Activated CD4-positive, alpha-beta T cell treated with anti-CD3 and anti-CD28 coated beads, Interleukin-10, Interleukin-2, amounts not matched to agents 100 ng/mL and 50 ng/mL, durations not matched to agents 16 hours and 8 hours (primary cell): Measurements from ENCODE around the gene FAM228A.

Source experiments
- DNase-seq: peaks from one replicate; pipeline ENCODE4 v3.0.0-alpha.2; 2020

Gene FAM228A

DNA sequence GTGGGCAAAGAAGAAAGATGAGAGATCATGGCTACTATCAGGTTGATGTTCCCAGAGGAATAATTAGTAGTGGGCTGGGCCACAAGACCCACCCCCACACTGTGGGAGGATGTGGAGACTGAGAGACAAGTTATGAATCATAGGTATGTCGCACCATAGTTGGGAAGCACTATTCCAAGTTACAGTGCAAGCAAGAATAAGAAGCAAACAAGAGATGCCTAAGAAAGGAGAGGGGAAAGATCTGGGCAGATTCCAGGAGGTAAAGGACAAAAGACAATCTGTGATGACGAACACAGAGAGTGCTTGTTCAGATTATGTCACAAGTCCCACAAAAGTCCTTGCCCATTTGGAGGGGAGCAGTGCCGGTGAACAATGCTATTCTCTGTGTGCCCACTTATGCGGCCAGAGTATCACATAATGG is 56.6 kb downstream of the FAM228A start:
- no peak for DNase-seq

DNA sequence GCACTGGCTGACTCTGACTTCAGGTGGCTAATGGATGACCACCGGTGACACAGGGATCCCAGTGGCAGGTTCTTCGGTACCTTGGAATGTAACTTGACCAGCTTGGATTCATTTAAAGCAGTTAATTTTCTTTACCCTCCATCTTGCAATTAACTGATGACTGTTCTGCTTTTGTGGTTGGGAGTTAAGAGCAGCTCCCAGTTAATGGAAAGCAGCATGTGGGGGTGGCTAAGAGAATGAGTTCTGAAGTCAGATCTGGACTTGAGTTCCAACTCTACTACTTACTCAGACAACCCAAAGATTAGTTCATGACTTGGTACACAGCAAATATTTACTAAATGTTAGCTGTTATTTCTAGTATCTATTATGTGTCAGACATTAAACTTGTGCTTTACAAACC is 58.5 kb downstream of the FAM228A start:
- DNase-seq: no peak

DNA sequence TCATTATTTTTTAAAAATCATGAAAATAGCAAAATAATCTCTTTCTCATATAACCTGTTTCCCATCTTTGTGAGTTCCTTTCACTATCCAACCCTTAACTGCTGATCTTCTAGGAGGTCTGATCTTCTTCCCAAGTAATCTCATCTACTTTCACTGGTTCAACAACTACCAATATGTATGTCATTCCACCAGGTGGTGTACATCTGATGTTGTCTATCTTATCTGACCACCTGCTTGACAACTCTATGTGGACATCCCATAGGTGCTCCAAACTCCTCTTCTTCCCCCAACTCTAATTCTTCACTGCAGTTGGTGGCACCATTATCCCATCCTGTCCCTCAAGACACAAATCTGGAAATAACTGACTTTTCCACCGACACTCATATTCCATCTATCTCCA is 62.5 kb downstream of the FAM228A start:
- DNase-seq: no peak

DNA sequence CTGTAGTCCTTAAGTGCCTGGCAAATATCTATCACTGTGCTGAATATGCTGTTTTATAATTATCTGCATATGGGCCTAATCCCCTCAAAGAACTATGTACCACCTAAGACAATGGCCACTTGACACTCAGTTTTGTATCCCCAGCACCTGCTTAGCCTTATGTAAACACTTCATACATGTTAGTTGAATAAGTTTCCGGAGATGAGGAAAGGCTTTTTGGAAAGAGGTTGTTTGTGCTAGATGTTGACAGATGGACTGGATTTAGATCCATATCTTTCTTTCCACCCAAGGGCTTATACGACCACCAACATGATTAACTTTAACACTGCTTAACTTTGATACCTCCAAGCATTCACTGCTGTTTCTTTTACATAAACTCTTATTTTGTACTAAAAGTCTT is 63.3 kb downstream of the FAM228A start:
- no peak for DNase-seq

DNA sequence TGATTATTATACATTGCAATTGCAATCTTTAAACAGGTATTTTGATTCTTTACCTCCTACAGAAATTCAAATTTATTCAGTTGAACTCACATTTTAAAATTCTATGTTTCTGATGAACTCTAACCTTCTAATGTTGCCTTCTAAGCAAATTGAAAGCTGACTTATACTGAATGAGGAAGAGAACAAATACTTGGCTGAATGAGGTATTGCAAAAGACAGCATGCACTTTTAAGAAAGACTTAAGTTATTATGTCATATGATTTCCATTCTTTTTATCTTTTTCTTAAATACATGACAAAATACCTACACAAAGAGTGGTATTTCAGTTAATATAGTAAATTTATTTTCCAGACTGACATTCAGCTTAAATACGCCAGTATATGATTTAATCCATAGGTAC is 64.7 kb downstream of the FAM228A start:
- DNase-seq: no peak
